ENCODE measurements around the gene SLC35E4. TPM values are rescaled to one million over a fixed set of nuclear protein-coding genes. Genes with fewer than 3 reads are reported as not detected.
A peak's percentile ranks its signal among the peaks of the same experiment; 100 is the strongest.

The SLC35E4 gene
- total RNA-seq, 1 experiment from 2014 or later = 5.3 TPM

GRCh38 chr22:30586414-30586813 lies 49.2 kb upstream of the SLC35E4 start:
- Mint-ChIP-seq H3K36me3 (peaks cover 48% of the 10 kb centered on the region), H3K4me3 (no peak overlapping the region), H3K27me3 (ENCODE audit: low read depth) (no peaks in the 10 kb centered on the region), H3K27ac (no peak overlapping the region), H3K9me3 (no peaks in the 10 kb centered on the region), H3K4me1 (0 out of 2 replicates have a peak, but pooled peaks cover 2% of the 10 kb centered on the region)
- DNase-seq (ENCODE audit: low spot score) (no peak), ATAC-seq (no peak)
- POLR2A ChIA-PET = no interaction called here
- CTCF ChIA-PET = no interaction called here
- no peak for TF ChIP-seq ZMAT4 (CRISPR knock-in tag; IDR thresholded peaks at IDR 0.05)

- H3K36me3 Mint-ChIP-seq = peaks cover 29% of the 10 kb centered on the region
- DNase-seq (ENCODE audit: low spot score) (no peak), ATAC-seq (no peak)
- 0 out of 2 replicates have a peak, but pooled peaks cover 2% of the 10 kb centered on the region for H3K4me1 Mint-ChIP-seq
- H3K4me3 Mint-ChIP-seq = no peak overlapping the region
- POLR2A ChIA-PET = interaction anchor here (1.2 kb wide), 1 partner anchor 15 kb away, joined by 3 read pairs; no protein-coding TSS in a partner anchor
- no peaks in the 10 kb centered on the region for H3K9me3 Mint-ChIP-seq
- H3K27me3 Mint-ChIP-seq (ENCODE audit: low read depth) = peaks cover 24% of the 10 kb centered on the region
- no peak overlapping the region for H3K27ac Mint-ChIP-seq
- CTCF ChIA-PET = interaction anchor here (0.7 to 1.4 kb wide), 7 partner anchors 11 to 165 kb away, joined by 3 to 9 read pairs (median 4); no protein-coding TSS in a partner anchor
- TF ChIP-seq CBFB (CRISPR knock-in tag; IDR thresholded peaks at IDR 0.05; ENCODE audit: low read depth) (no peak), GTF2I (CRISPR knock-in tag; conservative IDR thresholded peaks at IDR 0.05) (no peak), CTCF (IDR thresholded peaks at IDR 0.05) (no peak), ERG (CRISPR knock-in tag; IDR thresholded peaks at IDR 0.05) (no peak), ZBTB43 (CRISPR knock-in tag; IDR thresholded peaks at IDR 0.05) (no peak), USF1 (CRISPR knock-in tag; IDR thresholded peaks at IDR 0.05) (no peak), KAT7 (CRISPR knock-in tag; IDR thresholded peaks at IDR 0.05; ENCODE audit: borderline replicate concordance) (no peak)
These were observed 44.4 kb upstream of the SLC35E4 start for GRCh38 chr22:30591191-30591587.

- no peaks in the 10 kb centered on the region for H3K9me3 Mint-ChIP-seq
- no peak for TF ChIP-seq CDX4 (CRISPR knock-in tag; IDR thresholded peaks at IDR 0.05; ENCODE audit: borderline replicate concordance)
- no peak for TF ChIP-seq ZNF671 (CRISPR knock-in tag; IDR thresholded peaks at IDR 0.05)
- peak; percentile 67 for TF ChIP-seq FOXK1 (CRISPR knock-in tag; IDR thresholded peaks at IDR 0.05)
- TF ChIP-seq EMX1 (CRISPR knock-in tag; IDR thresholded peaks at IDR 0.05) = no peak
- TF ChIP-seq USF1 (CRISPR knock-in tag; IDR thresholded peaks at IDR 0.05) = peak; percentile 86
- TF ChIP-seq ETV6 (CRISPR knock-in tag; IDR thresholded peaks at IDR 0.05) = no peak
- TF ChIP-seq JUN (CRISPR knock-in tag; IDR thresholded peaks at IDR 0.05) = 0 out of 2 replicates have a peak, but pooled peaks have one; percentile 29
- TF ChIP-seq MLX (CRISPR knock-in tag; IDR thresholded peaks at IDR 0.05) = no peak
- no peak for TF ChIP-seq ZNF532 (CRISPR knock-in tag; IDR thresholded peaks at IDR 0.05; ENCODE audit: borderline replicate concordance)
- TF ChIP-seq CREM (CRISPR knock-in tag; IDR thresholded peaks at IDR 0.05) = peak; percentile 88
These were observed 43.8 kb upstream of the SLC35E4 start, which contains the start of gene PES1 for GRCh38 chr22:30591588-30592359. TSS of gene PES1 (minus strand) at chr22:30591910. CDS start at chr22:30591833, 77 bp downstream.

More at GRCh38 chr22:30591588-30592359, 43.8 kb upstream of the SLC35E4 start, which contains the start of gene PES1:
- Mint-ChIP-seq H3K27ac (no peak within 1 kb of the TSS), H3K4me3 (no peak within 1 kb of the TSS), H3K27me3 (ENCODE audit: low read depth) (peaks cover 24% of the 10 kb centered on the region), H3K36me3 (peaks cover 24% of the 10 kb centered on the region), H3K4me1 (0 out of 2 replicates have a peak, but pooled peaks cover 2% of the 10 kb centered on the region)
- ChIA-PET CTCF (interaction anchor here (0.7 to 1.4 kb wide), 7 partner anchors 10 to 165 kb away, joined by 3 to 9 read pairs (median 4); no protein-coding TSS in a partner anchor), POLR2A (interaction anchor here (1.2 kb wide), 1 partner anchor 14 kb away, joined by 3 read pairs; no protein-coding TSS in a partner anchor)
- DNase-seq (ENCODE audit: low spot score) (peak; percentile 95), ATAC-seq (peak; percentile 98)

Data from WTC11 (cell line).